Measurements from ENCODE around the gene CCDC9B. TPM values are rescaled to one million over a fixed set of nuclear protein-coding genes. Genes with fewer than 3 reads are reported as not detected.

Gene CCDC9B
- polyA plus RNA-seq, 2 of the 4 experiments (the other 2 are of a cell fraction), result 1.9 to 23.4 TPM

GRCh38 chr15:40334941-40335795, 5.6 kb downstream of the CCDC9B start:
- FAIRE-seq, result no peak

GRCh38 chr15:40334541-40334940, 6.2 kb downstream of the CCDC9B start:
- peaks cover 20% of the 10 kb centered on the region for H3K4me1 ChIP-seq
- H3K9me3 ChIP-seq, result no peaks in the 10 kb centered on the region
- TF ChIP-seq ZC3H11A (IDR thresholded peaks at IDR 0.05) (no peak), HEYL (CRISPR knock-in tag; IDR thresholded peaks at IDR 0.05) (no peak)
- H3K4me3 ChIP-seq, result no peak overlapping the region
- DNase-seq (ENCODE audit: low read depth in 1 of 2, low spot score in 1 of 2) (no peak), FAIRE-seq (no peak), ATAC-seq (no peak)
- POLR2A ChIA-PET, result interaction anchor here (0.9 kb wide), 1 partner anchor 16 kb away, joined by 3 read pairs; no protein-coding TSS in a partner anchor
- 100% methylated on average over 1 of the region's 3 CpGs for WGBS (ENCODE audit: missing lambda C conversion rate)
- CTCF ChIA-PET, result interaction anchor here (1.0 to 8.6 kb wide), 6 partner anchors 9 to 87 kb away, joined by 3 to 139 read pairs (median 7); partner anchors contain the start of gene INAFM2
- H3K4me2 ChIP-seq, result no peak overlapping the region
- no peak overlapping the region for H3K27ac ChIP-seq

More at GRCh38 chr15:40334941-40335795, 5.6 kb downstream of the CCDC9B start:
- no peak overlapping the region for H3K4me3 ChIP-seq
- H3K27ac ChIP-seq, result no peak overlapping the region
- DNase-seq (ENCODE audit: low read depth in 1 of 2, low spot score in 1 of 2) (no peak), ATAC-seq (no peak)
- no peak overlapping the region for H3K4me2 ChIP-seq
- no peak for TF ChIP-seq NR3C1 (IDR thresholded peaks at IDR 0.05)
- no peak for TF ChIP-seq TFCP2L1 (CRISPR knock-in tag; IDR thresholded peaks at IDR 0.05)
- no peak for TF ChIP-seq POLR2AphosphoS2 (conservative IDR thresholded peaks at IDR 0.05; ENCODE audit: low read length)
- TF ChIP-seq ESRRA (IDR thresholded peaks at IDR 0.05; ENCODE audit: borderline replicate concordance, low read length), result no peak
- TF ChIP-seq TP53 (CRISPR knock-in tag; IDR thresholded peaks at IDR 0.05), result no peak
- no peak for TF ChIP-seq EHF (CRISPR knock-in tag; IDR thresholded peaks at IDR 0.05)
- TF ChIP-seq ZSCAN20 (CRISPR knock-in tag; IDR thresholded peaks at IDR 0.05), result no peak
- TF ChIP-seq HDAC2 (IDR thresholded peaks at IDR 0.05), result no peak
- no peak for TF ChIP-seq EP300 (IDR thresholded peaks at IDR 0.05)
- no peak for TF ChIP-seq PHF8 (IDR thresholded peaks at IDR 0.05; ENCODE audit: borderline replicate concordance, low read depth)
- WGBS (ENCODE audit: missing lambda C conversion rate), result 87% methylated on average over 23 of the region's 26 CpGs
- no peaks in the 10 kb centered on the region for H3K9me3 ChIP-seq
- ChIA-PET POLR2A (interaction anchor here (0.9 kb wide), 1 partner anchor 16 kb away, joined by 3 read pairs; no protein-coding TSS in a partner anchor), CTCF (interaction anchor here (1.0 to 8.6 kb wide), 9 partner anchors 9 to 87 kb away, joined by 3 to 139 read pairs (median 7); partner anchors contain the start of gene INAFM2)
- peaks cover 24% of the 10 kb centered on the region for H3K4me1 ChIP-seq

GRCh38 chr15:40333922-40334492, 6.7 kb downstream of the CCDC9B start:
- Histone ChIP-seq H3K4me3 (no peak overlapping the region), H3K9me3 (no peaks in the 10 kb centered on the region), H3K27ac (no peak overlapping the region), H3K4me1 (peaks cover 14% of the 10 kb centered on the region), H3K4me2 (no peak overlapping the region)
- POLR2A ChIA-PET, result interaction anchor here (0.9 kb wide), 1 partner anchor 15 kb away, joined by 3 read pairs; no protein-coding TSS in a partner anchor
- CTCF ChIA-PET, result interaction anchor here (0.7 to 8.6 kb wide), 7 partner anchors 8 to 88 kb away, joined by 3 to 139 read pairs (median 7); partner anchors contain the start of gene INAFM2
- 89% methylated on average over 12 of the region's 12 CpGs for WGBS (ENCODE audit: missing lambda C conversion rate)
- ATAC-seq (no peak), FAIRE-seq (no peak), DNase-seq (ENCODE audit: low read depth in 1 of 2, low spot score in 1 of 2) (no peak)
- TF ChIP-seq CTCF (IDR thresholded peaks at IDR 0.05) (no peak), NFE2L2 (conservative IDR thresholded peaks at IDR 0.05; ENCODE audit: low read length) (no peak), REST (IDR thresholded peaks at IDR 0.05) (no peak), HOXA7 (CRISPR knock-in tag; IDR thresholded peaks at IDR 0.05) (no peak), ZC3H11A (IDR thresholded peaks at IDR 0.05) (no peak), POLR2A (IDR thresholded peaks at IDR 0.05; ENCODE audit: low read length) (no peak), MAFK (IDR thresholded peaks at IDR 0.05; ENCODE audit: partially characterized antibody) (no peak), FOSB (CRISPR knock-in tag; IDR thresholded peaks at IDR 0.05) (no peak), HMGXB4 (CRISPR knock-in tag; IDR thresholded peaks at IDR 0.05; ENCODE audit: borderline replicate concordance) (no peak), GATA3 (IDR thresholded peaks at IDR 0.05; ENCODE audit: borderline replicate concordance) (no peak), JUN (IDR thresholded peaks at IDR 0.05) (no peak), NPAS2 (CRISPR knock-in tag; IDR thresholded peaks at IDR 0.05; ENCODE audit: borderline replicate concordance) (no peak), RARB (CRISPR knock-in tag; IDR thresholded peaks at IDR 0.05) (no peak), POLR2AphosphoS2 (conservative IDR thresholded peaks at IDR 0.05; ENCODE audit: low read length) (no peak), HES2 (IDR thresholded peaks at IDR 0.05) (no peak)
